ENCODE measurements around the gene KCTD2. TPM values are rescaled to one million over a fixed set of nuclear protein-coding genes. Genes with fewer than 3 reads are reported as not detected.
"Not testable (repeated sequence)": the region's sequence is repeated elsewhere in the genome, so short reads cannot be mapped to it uniquely, and the experiment has no call there.

Gene KCTD2
- total RNA-seq, 1 experiment from 2014 or later = 34.9 TPM

DNA sequence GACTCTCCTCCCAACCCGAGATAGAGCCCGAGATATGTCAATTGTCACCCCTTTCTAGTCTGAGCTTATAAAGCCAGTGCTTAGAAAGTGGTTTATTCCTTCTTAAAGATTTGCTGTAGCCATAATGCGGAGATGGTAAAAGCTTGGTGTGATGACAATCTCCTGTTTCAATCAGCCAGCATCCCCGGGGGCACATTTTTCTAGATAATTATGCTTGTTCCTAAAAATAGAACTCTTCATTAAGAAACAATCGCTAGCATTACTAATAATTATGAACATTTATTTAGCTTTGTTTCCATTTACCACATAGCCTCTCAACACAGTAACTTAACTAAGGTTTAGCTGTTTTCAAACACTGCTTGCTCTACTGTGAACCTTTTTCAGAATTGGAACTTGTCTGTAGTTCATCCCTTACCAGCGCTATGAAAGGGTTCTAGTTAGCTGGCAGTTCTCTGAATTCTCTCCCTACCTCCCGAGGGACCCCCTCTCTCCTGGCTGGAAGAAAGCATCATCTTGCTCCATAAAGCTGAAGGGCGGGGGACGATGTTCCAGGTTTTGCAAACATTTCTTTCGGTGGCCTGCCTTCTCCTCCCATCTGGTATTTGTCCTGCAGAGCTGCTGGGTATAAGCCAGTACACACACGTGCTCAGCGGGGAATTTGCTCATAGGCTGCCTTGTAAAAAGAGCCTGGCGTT lies 35.5 kb upstream of the KCTD2 start:
- Histone ChIP-seq H3K27me3 (ENCODE audit: control insufficient read depth, insufficient read depth, low read length) (no peaks in the 10 kb centered on the region), H3K4me3 (ENCODE audit: insufficient read depth, low read depth, low read length) (peak overlapping the region; percentile 96), H3K36me3 (replicated peaks; ENCODE audit: control insufficient read depth, insufficient read depth, low read length) (no peaks in the 10 kb centered on the region; the same call in 1 of the 2 replicates)
- peak; percentile 52 for DNase-seq

DNA sequence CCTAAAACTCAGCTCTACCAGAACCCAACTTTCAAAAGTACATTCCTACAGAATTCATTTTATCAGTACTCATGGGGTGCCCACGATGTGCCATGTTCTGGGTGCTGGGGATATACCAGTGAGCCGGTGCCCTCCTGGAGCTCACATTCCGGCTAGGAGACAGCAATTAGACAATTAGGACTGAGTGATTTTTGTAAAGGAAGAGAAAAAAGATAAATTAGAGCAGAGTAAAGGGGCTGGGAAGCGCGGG lies 35.0 kb upstream of the KCTD2 start:
- DNase-seq = no peak
- Histone ChIP-seq H3K36me3 (replicated peaks; ENCODE audit: control insufficient read depth, insufficient read depth, low read length) (no peaks in the 10 kb centered on the region; the same call in 1 of the 2 replicates), H3K4me3 (ENCODE audit: insufficient read depth, low read depth, low read length) (peak overlapping the region; percentile 96), H3K27me3 (ENCODE audit: control insufficient read depth, insufficient read depth, low read length) (no peaks in the 10 kb centered on the region)

DNA sequence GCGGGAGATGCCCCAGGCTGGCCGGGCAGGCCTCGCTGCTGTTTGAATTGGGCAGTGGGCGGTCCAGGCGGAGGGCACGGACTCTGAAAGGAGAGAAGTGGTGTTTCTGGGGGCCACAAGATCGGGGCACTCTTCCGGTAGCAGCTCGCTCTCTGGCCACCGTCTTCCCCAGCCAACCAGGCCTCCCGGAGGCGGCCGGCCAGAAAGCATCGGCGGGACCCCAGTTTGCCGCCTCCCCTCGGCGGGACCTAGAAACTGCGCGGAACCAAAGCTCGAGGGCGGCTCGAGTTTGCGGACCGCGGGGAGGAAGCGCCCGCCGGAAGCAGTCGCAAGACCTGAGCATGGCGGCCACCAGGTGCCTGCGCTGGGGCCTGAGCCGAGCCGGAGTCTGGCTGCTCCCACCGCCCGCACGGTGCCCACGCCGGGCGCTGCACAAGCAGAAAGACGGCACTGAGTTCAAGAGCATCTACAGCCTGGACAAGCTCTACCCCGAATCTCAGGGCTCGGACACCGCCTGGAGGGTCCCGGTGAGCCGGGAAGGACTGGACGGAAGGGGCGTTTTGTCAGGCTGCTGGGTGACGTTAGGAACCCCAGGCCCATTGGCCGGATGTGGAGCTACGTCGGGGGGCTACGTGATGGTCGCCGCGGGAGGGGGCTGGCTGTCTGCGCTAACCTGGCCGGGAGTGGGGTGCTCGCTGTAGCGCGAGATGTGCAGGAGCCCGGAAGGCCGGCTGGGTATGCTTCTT lies 34.5 kb upstream of the KCTD2 start, which contains the start of gene MRPL58:
TSS of gene MRPL58 (plus strand) at position 325 of the 746 bp plus-strand sequence. CDS start at position 342, 17 bp downstream.
- Histone ChIP-seq H3K27me3 (ENCODE audit: control insufficient read depth, insufficient read depth, low read length) (no peaks in the 10 kb centered on the region), H3K4me3 (ENCODE audit: insufficient read depth, low read depth, low read length) (peak within 1 kb of the TSS; percentile 96), H3K36me3 (replicated peaks; ENCODE audit: control insufficient read depth, insufficient read depth, low read length) (no peaks in the 10 kb centered on the region; the same call in 1 of the 2 replicates)
- DNase-seq = peak; percentile 97

DNA sequence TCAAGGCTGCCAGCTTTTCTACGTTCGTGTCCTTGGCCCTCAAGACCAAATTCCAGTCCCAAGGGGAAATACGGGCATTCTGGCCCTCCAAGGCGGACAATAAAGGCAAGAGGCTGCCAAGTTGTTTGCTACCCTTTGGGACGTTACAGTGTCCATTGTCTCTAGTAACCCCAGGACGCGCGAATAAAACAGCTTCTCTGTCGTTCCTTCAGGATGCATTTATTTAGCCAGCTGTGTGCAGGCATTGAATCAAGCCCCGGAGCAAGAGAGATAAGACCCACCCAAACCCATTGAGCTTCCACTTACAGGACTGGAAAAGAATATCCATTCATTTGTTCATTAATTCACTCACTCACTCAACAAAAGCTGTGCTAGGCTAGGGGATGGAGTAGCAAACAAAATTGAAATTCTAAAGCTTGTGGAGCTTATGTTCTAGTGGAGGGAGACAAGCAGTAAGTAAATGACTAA lies 33.9 kb upstream of the KCTD2 start:
- DNase-seq = no peak
- Histone ChIP-seq H3K27me3 (ENCODE audit: control insufficient read depth, insufficient read depth, low read length) (no peaks in the 10 kb centered on the region), H3K4me3 (ENCODE audit: insufficient read depth, low read depth, low read length) (peak overlapping the region; percentile 96), H3K36me3 (replicated peaks; ENCODE audit: control insufficient read depth, insufficient read depth, low read length) (no peaks in the 10 kb centered on the region; the same call in 1 of the 2 replicates)

DNA sequence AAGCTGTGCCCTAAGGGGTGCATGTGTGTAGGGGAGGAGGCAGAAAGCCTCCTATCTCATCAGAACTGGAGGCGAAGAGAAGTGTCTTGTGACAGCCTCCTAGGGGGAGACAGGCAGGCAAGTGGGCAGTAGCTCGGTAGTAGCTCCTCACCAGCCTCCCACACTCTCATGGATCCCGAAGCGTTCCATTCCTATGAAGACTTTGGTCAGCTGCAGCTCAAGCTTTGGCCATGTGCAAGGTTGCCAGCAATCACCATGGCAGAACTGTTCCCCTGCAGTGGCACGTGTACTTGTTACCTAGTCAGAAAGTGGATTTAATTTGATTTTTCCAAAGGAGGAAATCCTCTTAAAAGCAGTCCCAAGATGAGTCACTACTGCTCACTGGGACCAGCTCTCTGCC lies 27.9 kb upstream of the KCTD2 start:
- no peak for DNase-seq
- Histone ChIP-seq H3K27me3 (ENCODE audit: control insufficient read depth, insufficient read depth, low read length) (no peaks in the 10 kb centered on the region), H3K36me3 (replicated peaks; ENCODE audit: control insufficient read depth, insufficient read depth, low read length) (peaks cover 9% of the 10 kb centered on the region), H3K4me3 (ENCODE audit: insufficient read depth, low read depth, low read length) (no peak overlapping the region)

DNA sequence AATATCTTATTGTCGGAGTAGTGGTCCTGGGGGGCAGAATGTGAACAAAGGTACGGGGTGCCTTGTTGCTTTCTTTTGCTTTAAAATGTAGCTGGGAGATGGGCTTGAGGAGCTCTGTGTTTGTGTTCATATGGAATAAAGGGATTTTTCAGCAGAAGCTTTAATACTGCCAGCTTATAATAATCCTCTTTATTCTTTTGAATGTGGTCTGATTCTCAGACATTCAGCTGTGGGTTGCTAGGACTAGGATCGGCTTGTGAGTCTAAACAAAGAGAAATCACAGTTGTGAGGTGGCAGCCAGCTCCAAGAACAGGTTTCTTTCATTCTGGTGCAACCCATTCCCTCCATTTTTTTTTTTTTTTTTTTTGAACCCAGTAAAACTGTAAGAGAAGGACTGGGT lies 27.3 kb upstream of the KCTD2 start:
- H3K4me3 ChIP-seq (ENCODE audit: insufficient read depth, low read depth, low read length) = no peak overlapping the region
- peaks cover 9% of the 10 kb centered on the region for H3K36me3 ChIP-seq (replicated peaks; ENCODE audit: control insufficient read depth, insufficient read depth, low read length)
- DNase-seq = no peak
- no peaks in the 10 kb centered on the region for H3K27me3 ChIP-seq (ENCODE audit: control insufficient read depth, insufficient read depth, low read length)

DNA sequence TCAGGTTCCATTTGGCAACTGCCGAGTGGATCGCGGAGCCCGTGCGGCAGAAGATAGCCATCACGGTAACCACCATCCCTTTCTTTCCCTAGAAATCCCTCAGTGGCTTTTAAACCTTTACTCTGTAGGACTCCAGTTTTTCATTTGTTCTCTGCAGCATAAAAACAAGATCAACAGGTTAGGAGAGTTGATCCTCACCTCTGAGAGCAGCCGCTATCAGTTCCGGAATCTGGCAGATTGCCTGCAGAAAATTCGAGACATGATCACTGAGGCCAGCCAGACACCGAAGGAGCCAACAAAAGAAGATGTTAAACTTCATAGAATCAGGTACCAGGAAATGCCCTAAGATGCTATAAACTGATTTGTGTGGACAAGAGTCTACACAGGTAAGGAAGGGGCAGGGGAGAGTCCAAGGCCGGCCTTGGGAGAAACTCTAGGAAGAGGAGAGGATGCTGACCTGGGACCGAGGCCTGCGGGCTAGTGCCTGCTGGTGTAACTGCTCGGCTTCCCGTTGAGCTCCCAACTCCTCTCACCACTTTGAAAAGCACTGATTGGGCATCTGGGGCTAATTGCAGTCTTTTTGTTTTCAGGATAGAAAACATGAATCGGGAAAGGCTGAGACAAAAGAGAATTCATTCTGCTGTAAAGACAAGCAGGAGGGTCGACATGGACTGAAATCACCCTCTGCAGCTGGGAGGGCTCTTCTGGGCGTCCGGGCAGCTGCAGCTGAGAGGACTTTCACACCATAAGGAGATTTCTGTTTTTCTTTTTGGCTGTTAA lies 26.5 kb upstream of the KCTD2 start:
- Histone ChIP-seq H3K27me3 (ENCODE audit: control insufficient read depth, insufficient read depth, low read length) (no peaks in the 10 kb centered on the region), H3K4me3 (ENCODE audit: insufficient read depth, low read depth, low read length) (no peak overlapping the region), H3K36me3 (replicated peaks; ENCODE audit: control insufficient read depth, insufficient read depth, low read length) (peaks cover 9% of the 10 kb centered on the region)

DNA sequence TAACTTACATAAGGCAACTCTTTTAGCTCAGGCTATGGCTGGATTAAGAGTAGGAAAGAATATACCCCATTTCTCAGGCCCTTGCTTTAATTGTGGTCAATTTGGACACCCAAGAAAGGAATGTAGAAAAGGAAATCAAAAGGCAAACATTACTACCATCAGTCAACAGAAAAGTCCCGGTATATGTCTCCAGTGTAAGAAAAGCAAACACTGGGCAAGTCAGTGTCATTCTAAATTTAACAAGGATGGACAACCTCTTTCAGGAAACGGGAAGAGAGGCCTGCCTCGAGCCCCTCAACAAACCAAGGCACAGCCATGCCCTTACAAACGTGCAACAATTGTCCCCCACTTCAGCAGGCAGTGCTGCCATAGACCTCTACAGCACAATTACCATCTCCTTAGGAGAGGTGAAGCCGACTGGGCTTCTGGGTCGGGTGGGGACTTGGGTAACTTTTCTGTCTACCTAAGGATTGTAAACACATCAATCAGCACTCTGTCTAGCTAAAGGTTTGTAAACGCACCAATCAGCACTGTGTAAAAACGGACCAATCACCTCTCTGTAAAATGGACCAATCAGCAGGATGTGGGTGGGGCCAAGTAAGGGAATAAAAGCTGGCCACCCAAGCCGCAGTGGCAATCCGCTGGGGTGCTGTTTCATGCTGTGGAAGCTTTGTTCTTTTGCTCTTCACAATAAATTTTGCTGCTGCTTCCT lies 22.2 kb upstream of the KCTD2 start:
- H3K27me3 ChIP-seq (ENCODE audit: control insufficient read depth, insufficient read depth, low read length) = no peaks in the 10 kb centered on the region
- H3K36me3 ChIP-seq (replicated peaks; ENCODE audit: control insufficient read depth, insufficient read depth, low read length) = peaks cover 5% of the 10 kb centered on the region
- H3K4me3 ChIP-seq (ENCODE audit: insufficient read depth, low read depth, low read length) = no peak overlapping the region
- DNase-seq = no peak

More for the DNA sequence above, 26.5 kb upstream of the KCTD2 start:
- no peak for DNase-seq

DNA sequence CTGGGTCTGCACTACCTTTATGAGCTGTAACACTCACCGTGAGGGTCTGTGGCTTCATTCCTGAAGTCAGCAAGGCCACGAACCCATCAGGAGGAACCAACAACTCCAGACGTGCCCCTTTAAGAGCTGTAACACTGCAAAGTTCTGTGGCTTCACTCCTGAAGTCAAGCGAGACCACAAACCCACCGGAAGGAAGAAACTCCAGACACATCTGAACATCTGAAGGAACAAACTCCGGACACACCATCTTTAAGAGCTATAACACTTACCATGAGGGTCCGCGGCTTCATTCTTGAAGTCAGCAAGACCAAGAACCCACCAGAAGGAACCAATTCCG lies 21.7 kb upstream of the KCTD2 start:
- not testable (repeated sequence) for H3K27me3 ChIP-seq (ENCODE audit: control insufficient read depth, insufficient read depth, low read length); DNase-seq; H3K4me3 ChIP-seq (ENCODE audit: insufficient read depth, low read depth, low read length)

DNA sequence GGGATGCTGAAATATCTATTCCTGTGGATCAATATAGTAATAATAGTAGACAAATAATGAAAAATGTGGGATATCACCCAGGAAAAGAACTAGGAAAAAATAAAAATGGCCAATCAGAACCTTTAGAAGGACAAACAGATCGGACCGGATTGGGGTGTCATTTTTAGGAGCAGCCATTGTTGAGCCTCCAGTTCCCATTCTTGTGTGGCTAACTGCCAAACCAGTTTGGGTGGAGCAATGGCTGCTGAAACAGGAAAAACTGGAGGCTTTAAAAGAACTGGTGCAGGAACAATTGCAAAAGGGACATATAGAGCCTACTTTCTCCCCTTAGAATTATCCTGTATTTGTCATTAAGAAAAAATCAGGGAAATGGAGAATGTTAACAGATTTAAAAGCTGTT lies 20.4 kb upstream of the KCTD2 start:
- H3K4me3 ChIP-seq (ENCODE audit: insufficient read depth, low read depth, low read length); DNase-seq; H3K36me3 ChIP-seq (replicated peaks; ENCODE audit: control insufficient read depth, insufficient read depth, low read length); H3K27me3 ChIP-seq (ENCODE audit: control insufficient read depth, insufficient read depth, low read length): not testable (repeated sequence)

More for the DNA sequence above, 21.7 kb upstream of the KCTD2 start:
- not testable (repeated sequence) for H3K36me3 ChIP-seq (replicated peaks; ENCODE audit: control insufficient read depth, insufficient read depth, low read length)

DNA sequence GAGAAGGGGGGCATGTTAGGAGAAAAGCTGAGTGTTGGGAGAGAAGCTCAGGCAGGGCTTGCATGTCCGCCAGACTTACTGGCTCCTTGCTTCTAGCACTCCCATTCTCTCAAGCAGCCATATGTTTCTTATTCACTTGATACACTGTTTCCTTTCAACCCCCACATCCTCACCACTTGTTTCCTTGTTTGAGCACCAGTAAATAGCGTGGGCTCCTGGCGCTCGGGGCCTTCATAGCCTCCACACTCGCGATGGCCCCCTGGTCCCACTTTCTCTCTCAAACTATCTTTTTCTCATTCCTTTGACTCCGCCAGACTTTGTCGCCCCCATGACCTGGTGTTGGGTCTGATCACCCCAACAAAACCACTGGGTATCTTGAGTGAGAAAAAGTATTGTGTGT lies 16.9 kb upstream of the KCTD2 start:
- no peak for DNase-seq
- no peaks in the 10 kb centered on the region for H3K27me3 ChIP-seq (ENCODE audit: control insufficient read depth, insufficient read depth, low read length)
- no peaks in the 10 kb centered on the region for H3K36me3 ChIP-seq (replicated peaks; ENCODE audit: control insufficient read depth, insufficient read depth, low read length)
- no peak overlapping the region for H3K4me3 ChIP-seq (ENCODE audit: insufficient read depth, low read depth, low read length)

DNA sequence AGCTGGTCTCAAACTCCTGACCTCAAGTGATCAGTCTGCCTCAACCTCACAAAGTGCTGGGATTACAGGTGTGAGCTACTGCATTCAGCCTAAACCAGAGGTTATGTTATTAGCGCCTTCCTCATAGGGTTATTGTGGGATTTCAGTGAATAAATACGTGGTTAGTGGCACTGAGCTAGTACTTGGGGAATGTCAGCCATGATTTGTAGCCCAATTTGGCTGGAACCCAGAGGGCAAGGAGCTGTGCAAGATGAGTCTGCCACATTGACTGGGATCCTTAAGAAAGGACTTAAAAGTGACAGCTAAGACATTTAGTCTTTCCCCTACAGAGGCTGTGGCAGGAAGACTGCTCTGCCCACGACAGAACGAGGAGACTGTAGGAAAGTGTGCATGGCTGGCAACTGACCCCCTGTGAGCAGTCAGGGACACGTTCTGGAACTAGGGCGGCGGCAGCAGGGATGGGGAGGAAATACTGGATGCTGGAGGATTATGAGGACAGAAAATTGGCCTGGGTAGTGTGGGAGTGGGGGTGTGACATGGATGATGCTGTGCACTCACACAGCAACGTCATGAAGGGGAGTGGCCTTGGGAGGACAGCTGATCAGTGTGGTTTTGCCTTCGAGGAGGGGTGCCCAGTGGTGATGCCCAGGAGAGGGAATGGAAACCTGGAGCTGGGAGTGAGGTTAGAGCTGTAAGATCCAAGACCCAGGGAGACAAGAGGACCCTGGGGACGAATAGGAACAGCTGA lies 14.9 kb upstream of the KCTD2 start:
- Histone ChIP-seq H3K36me3 (replicated peaks; ENCODE audit: control insufficient read depth, insufficient read depth, low read length) (no peaks in the 10 kb centered on the region), H3K27me3 (ENCODE audit: control insufficient read depth, insufficient read depth, low read length) (no peaks in the 10 kb centered on the region), H3K4me3 (ENCODE audit: insufficient read depth, low read depth, low read length) (no peak overlapping the region)
- peak; percentile 68 for DNase-seq

DNA sequence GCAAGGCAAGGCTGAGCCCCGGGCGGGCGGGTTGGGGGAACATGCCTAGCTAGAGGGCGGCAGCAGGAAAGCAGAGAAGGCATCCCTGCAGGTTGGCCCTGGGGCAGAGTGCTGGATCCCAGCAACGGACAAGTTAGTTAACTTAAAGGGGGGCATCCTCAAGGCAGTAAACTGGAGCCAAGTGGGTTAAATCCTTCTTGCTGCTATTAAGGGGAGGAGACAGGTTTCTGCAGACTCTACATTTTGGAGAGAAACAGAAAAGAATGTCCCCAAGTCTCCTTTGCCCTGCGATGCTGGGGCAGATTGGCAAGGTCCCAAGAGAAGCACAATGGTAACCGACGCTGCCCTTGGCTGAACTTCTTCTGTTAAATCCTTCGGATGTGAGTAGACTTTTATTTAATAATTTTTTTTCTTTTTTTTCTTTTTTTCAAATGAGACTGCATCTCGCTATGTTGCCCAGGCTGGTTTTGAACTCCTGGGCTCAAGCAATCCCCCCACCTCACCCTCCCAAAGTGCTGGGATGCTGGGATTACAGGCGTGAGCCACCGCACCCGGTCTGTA lies 14.2 kb upstream of the KCTD2 start:
- H3K27me3 ChIP-seq (ENCODE audit: control insufficient read depth, insufficient read depth, low read length) = no peaks in the 10 kb centered on the region
- H3K4me3 ChIP-seq (ENCODE audit: insufficient read depth, low read depth, low read length) = peak overlapping the region; percentile 95
- no peak for DNase-seq
- H3K36me3 ChIP-seq (replicated peaks; ENCODE audit: control insufficient read depth, insufficient read depth, low read length) = no peaks in the 10 kb centered on the region

Measured in H7 (cell line).